Lung (tissue), 12 donors: ENCODE results near the gene PRKAR2A. TPM values are rescaled to one million over a fixed set of nuclear protein-coding genes. Genes with fewer than 3 reads are reported as not detected.

ENCODE experiments used
- ATAC-seq: fragments of 200-7000 bp; cut with Tn5 transposase; one replicate; pipeline ENCODE4 v1.9.1; 2020; ENCODE audit warnings: moderate number of reproducible peaks; ENCODE audit not compliant: insufficient read depth, low FRiP score
- DNase-seq, 3 donors: peaks; one replicate each; pipeline ENCODE4 v3.0.0-alpha.2; 2013 to 2017
- H3K27ac ChIP-seq, 2 donors: one replicate each; pipeline ENCODE4 v1.5.1; 2013; ENCODE audit warnings: mild to moderate bottlenecking in 2 of 2, moderate library complexity in 2 of 2, control low read depth in 1 of 2, inconsistent platforms in 1 of 2, low read depth in 1 of 2, low read length in 1 of 2
- H3K27me3 ChIP-seq, 3 donors: one replicate each; pipeline ENCODE4 v1.5.1; 2013; ENCODE audit warnings: low read length in 2 of 3; ENCODE audit not compliant: control insufficient read depth in 3 of 3, insufficient read depth in 3 of 3
- H3K36me3 ChIP-seq, 4 donors: one replicate each; pipeline ENCODE4 v1.5.1; 2013; ENCODE audit warnings: low read length in 4 of 4, mild to moderate bottlenecking in 1 of 4, moderate library complexity in 1 of 4; ENCODE audit not compliant: control insufficient read depth in 4 of 4, insufficient read depth in 4 of 4
- H3K4me1 ChIP-seq, 5 donors: one replicate each; pipeline ENCODE4 v1.5.1; 2013; ENCODE audit warnings: low read length in 5 of 5, mild to moderate bottlenecking in 2 of 5, moderate library complexity in 1 of 5; ENCODE audit not compliant: control insufficient read depth in 5 of 5, insufficient read depth in 5 of 5
- H3K4me3 ChIP-seq: one replicate; pipeline ENCODE4 v1.5.1; 2013; ENCODE audit warnings: mild to moderate bottlenecking, control low read depth, moderate library complexity
- H3K9ac ChIP-seq, 2 donors: one replicate each; pipeline ENCODE4 v1.5.1; 2013; ENCODE audit warnings: low read length in 2 of 2, control low read depth in 1 of 2; ENCODE audit not compliant: insufficient read depth in 1 of 2
- H3K9me3 ChIP-seq, 4 donors: one replicate each; pipeline ENCODE4 v1.5.1; 2013; ENCODE audit warnings: low read length in 3 of 4, mild to moderate bottlenecking in 1 of 4, moderate library complexity in 1 of 4; ENCODE audit not compliant: control insufficient read depth in 4 of 4, insufficient read depth in 3 of 4
- WGBS, 2 donors: extraction: QIAGEN DNeasy Blood & Tissue Kit; methylation state at CpG; one replicate each; pipeline ENCODE4 v1.1.7; 2013; 5-methylcytosine and 5-hydroxymethylcytosine counted together
- polyA plus RNA-seq, 2 donors: library from polyadenylated mRNA; stranded (reverse); fragments of 200-250 nt; gene quantifications; one replicate each; pipeline ENCODE4 v1.2.1, GENCODE V29; 2013
- total RNA-seq, 2 donors: library from RNA; depleted of rRNA in 1 of 2; stranded (reverse); fragments of >200 nt in 1 of 2; gene quantifications; one replicate each; pipeline ENCODE4 v1.2.1, GENCODE V29; 2014 to 2021
- TF ChIP-seq, protein P1 (sequence below): IDR thresholded peaks from 2 replicates; pipeline ENCODE4 v1.5.1; 2012; ENCODE audit warnings: mild to moderate bottlenecking; ENCODE audit errors: control extremely low read depth, extremely low read depth
- donor health status: control.
- donor health status: control.
- donor health status: Bipolar disorder and iron deficiency.
- donor health status: healthy.
- donor health status: DM: yes; HTN: yes; CAD: no.

PRKAR2A gene
- total and polyA plus RNA-seq, 4 donors = 10.3 to 72.8 (median 20.4) TPM

DNA sequence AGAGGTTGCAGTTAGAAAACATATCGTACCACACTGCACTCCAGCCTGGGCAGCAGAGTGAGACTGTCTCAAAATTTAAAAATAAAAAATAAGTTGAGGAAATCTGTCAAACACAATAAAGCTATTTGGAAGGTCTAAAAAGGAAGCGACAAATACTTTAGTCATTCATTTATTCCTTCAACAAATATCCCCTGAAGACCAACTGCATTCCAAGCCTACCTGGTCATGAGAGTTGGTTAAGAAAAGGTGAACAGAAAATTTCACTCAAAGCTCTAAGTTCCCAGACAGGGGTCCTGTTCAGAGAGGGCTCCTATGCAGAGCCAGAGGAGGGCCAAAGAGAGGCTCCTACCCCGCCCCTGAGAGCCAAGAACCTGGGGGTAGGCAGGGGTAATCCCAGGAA lies 15.4 kb upstream of the PRKAR2A start:
- Histone ChIP-seq H3K4me3 (no peak overlapping the region), H3K4me1 (no peaks in the 10 kb centered on the region), H3K27ac (no peak overlapping the region), H3K9ac (no peak overlapping the region), H3K36me3 (peaks cover 0 to 23% (median 8%) of the 10 kb centered on the region in 4 donors), H3K27me3 (no peaks in the 10 kb centered on the region), H3K9me3 (no peaks in the 10 kb centered on the region)
- no peak for DNase-seq
- WGBS, 2 donors = 96 to 100% methylated on average over 3 of the region's 3 CpGs
- TF ChIP-seq, protein P1, sequence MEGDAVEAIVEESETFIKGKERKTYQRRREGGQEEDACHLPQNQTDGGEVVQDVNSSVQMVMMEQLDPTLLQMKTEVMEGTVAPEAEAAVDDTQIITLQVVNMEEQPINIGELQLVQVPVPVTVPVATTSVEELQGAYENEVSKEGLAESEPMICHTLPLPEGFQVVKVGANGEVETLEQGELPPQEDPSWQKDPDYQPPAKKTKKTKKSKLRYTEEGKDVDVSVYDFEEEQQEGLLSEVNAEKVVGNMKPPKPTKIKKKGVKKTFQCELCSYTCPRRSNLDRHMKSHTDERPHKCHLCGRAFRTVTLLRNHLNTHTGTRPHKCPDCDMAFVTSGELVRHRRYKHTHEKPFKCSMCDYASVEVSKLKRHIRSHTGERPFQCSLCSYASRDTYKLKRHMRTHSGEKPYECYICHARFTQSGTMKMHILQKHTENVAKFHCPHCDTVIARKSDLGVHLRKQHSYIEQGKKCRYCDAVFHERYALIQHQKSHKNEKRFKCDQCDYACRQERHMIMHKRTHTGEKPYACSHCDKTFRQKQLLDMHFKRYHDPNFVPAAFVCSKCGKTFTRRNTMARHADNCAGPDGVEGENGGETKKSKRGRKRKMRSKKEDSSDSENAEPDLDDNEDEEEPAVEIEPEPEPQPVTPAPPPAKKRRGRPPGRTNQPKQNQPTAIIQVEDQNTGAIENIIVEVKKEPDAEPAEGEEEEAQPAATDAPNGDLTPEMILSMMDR = no peak
- ATAC-seq = no peak

DNA sequence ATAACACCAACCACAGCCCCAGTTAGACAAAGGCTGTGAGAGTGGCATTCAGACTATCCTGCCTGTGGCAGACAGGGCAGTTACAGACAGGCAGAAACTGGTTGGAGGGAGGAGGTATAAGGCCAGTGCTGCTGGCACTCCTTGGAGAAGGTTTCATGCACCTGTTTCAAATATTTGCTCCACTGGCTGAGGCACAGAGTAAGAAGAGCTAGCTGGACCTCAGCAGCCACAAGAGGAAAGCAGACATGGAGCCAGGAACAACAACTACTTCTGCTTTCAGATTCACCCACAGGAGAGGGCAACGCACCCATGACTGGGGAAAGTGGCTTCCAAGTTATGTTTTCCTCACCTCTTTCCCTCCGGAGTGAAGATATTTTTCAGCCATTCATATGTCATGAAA lies 11.5 kb upstream of the PRKAR2A start:
- Histone ChIP-seq H3K9me3 (no peaks in the 10 kb centered on the region), H3K27me3 (no peaks in the 10 kb centered on the region), H3K27ac (no peak overlapping the region), H3K4me3 (no peak overlapping the region), H3K9ac (no peak overlapping the region), H3K36me3 (peaks cover 0 to 32% (median 7%) of the 10 kb centered on the region in 4 donors), H3K4me1 (no peaks in the 10 kb centered on the region)
- TF ChIP-seq, protein P1 = no peak
- ATAC-seq (no peak), DNase-seq (no peak)
- WGBS, 2 donors = 63 to 82% methylated on average over 2 of the region's 2 CpGs

DNA sequence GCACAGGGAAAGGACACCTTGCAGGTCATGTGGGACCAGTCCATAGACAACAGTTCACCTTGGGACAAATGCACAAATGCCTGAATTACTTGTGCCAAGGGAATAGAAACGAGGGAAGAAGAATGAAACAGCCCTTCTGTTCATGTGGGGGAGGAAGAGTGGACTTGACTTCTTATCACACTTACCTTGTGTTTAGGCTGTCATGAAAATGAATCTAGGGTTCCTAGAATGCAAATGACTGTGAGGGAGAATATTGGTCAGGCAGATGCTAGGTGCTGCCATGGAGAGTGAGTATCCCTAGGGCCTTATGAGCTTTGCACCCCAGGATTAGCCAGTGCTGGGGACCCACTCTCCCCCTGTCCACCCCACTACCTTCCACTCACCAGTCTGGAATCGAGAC lies 11.0 kb upstream of the PRKAR2A start:
- Histone ChIP-seq H3K4me1 (no peaks in the 10 kb centered on the region), H3K9me3 (no peaks in the 10 kb centered on the region), H3K36me3 (peaks cover 0 to 32% (median 7%) of the 10 kb centered on the region in 4 donors), H3K27ac (no peak overlapping the region), H3K27me3 (no peaks in the 10 kb centered on the region), H3K9ac (no peak overlapping the region), H3K4me3 (no peak overlapping the region)
- TF ChIP-seq, protein P1 = no peak
- 84 to 95% methylated on average over 2 of the region's 2 CpGs for WGBS, 2 donors
- ATAC-seq (no peak), DNase-seq (no peak)

DNA sequence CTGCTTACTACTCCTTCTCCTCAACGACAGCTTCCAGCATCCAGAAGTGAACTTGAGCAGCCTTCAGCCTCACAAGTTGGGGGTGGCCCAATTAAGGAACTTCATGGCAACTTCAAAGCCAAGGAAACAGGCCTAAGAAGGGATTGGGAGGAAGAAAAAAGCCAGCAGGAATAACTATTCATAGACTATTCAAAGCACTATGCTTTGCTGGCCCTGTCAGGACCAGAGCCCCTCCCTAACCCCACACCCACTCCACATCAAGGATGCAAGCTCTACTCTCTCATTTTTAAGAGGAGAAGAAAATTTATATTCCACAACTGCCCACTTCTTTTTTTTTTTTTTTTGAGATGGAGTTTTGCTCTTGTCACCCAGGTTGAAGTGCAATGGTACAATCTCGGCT lies 10.0 kb upstream of the PRKAR2A start:
- ATAC-seq (no peak), DNase-seq (no peak)
- TF ChIP-seq, protein P1 = no peak
- H3K4me1 ChIP-seq = no peaks in the 10 kb centered on the region
- no peak overlapping the region for H3K4me3 ChIP-seq
- H3K27ac ChIP-seq = no peak overlapping the region
- H3K9me3 ChIP-seq = no peaks in the 10 kb centered on the region
- H3K9ac ChIP-seq = no peak overlapping the region
- no peaks in the 10 kb centered on the region for H3K27me3 ChIP-seq
- 71 to 82% methylated on average over 2 of the region's 2 CpGs for WGBS, 2 donors
- peaks cover 0 to 31% (median 6%) of the 10 kb centered on the region in 4 donors for H3K36me3 ChIP-seq
